NCI-H524 (cell line): Measurements from ENCODE around the gene GALNT12.

Source experiments
- DNase-seq, 2 experiments: peaks; one replicate each; lab custom pipeline; 2025; lab: John Stamatoyannopoulos, UW

The GALNT12 gene

DNA sequence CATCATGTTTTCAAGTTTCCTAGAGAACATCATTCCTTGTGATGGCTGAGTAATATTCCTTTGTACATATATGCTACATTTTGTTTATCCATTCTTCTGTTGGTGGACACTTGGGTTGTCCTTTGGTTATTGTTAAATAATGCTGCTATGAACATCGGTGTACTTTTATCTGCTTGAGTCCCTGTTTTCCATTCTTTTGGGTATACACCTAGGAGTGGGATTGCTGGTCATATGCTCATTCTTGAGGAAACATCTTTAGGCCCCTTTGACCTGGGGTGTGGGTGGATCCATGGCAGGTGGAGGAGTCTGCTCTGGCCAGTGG is 25.3 kb downstream of the GALNT12 start:
- no peak for DNase-seq

DNA sequence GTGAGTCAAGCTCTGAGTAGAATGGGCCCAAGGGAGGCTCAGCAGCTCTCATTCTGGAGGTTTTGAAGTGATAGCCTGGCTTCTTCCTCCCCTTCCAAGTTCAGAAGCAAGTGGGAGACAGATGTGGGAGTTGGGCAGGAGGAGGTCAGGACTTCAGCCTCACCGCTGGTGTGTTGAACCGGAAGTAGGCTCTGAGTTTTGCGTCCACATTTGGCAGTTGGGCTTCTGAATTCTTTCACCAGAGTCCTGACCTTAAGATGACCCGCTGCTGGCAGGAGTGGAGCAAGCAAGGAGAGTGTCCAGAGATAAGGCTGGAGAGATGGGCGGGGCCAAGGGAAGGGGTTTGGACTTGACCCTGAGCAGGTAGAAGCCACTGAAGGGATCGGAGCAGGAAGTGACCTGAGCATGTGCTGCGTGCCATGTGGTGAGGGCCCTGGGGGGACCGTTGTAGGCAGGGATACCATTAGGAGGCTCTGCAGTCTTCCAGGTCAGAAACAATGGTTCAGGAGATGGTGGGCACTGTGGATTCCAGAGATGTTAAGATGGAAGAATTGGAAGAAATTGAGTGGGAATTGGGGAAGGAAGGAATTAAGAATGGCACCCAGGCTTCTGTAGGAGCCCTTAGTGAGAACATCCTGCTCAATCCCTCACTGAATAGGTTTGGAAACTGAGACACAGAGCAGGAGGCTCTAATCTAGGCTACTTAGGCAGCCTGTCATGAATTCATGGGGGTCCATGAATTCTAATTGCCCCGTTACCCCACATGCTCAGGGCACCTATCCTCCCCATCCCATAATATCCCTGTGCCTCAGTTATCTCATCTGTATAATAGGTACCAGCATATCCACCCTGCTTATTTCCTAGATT is 25.9 kb downstream of the GALNT12 start:
- no peak for DNase-seq

DNA sequence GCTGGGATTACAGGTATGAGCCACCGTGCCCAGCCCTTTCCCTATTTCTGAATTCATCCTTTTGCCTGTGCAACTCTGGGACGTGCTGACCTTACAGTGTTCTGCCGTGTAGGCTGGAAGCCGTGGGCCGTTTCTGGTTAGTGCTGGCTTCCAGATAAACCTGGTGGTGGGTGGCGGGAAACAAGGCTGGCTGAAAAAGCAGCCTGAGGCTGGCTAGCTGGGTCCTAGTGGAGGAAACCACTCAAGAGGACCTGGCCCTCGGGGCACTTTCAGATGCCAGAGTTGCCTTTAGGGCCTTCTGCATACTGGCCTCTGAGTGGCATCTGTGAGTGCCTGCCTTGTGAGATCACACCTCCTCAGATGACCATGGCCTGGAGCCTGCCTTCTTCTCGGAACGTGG is 26.9 kb downstream of the GALNT12 start:
- no peak for DNase-seq

DNA sequence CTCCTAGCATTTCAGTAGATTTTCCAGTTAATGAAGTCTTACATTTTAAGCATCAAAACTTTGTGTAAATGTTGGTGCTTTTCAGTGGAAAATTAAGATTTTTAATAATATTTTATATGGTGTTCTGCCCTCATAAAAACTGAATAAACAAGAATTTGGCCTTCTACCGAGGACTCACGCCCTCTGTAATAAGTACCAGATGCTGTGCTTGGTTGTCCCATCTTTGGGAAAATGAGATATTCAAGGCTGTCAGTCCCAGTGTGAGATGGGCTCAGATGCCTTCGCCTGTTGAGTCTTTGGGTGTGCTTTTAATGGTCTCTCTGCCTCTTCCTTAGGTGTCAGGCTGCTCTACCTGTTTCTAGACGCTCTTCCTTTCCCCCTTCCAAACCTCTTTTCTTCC is 28.7 kb downstream of the GALNT12 start:
- DNase-seq: no peak

DNA sequence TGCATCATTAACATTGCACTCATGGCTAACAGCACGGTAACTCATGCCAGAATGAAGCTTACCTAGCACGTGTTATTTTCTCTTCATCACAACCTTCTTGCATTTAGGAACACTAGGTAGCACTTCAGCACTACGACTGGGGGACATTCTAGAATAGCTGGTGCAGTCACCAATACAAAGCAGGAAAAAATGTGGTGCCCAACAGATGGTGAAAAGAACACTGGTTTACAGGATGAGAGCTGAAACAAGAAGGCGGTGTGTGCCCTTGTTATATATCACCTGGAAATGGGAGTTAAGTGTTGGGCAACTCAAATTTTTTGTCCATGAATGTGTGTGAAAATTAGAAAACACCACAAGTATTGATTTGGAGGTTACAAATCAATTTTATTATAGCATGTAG is 30.0 kb downstream of the GALNT12 start:
- no peak for DNase-seq

DNA sequence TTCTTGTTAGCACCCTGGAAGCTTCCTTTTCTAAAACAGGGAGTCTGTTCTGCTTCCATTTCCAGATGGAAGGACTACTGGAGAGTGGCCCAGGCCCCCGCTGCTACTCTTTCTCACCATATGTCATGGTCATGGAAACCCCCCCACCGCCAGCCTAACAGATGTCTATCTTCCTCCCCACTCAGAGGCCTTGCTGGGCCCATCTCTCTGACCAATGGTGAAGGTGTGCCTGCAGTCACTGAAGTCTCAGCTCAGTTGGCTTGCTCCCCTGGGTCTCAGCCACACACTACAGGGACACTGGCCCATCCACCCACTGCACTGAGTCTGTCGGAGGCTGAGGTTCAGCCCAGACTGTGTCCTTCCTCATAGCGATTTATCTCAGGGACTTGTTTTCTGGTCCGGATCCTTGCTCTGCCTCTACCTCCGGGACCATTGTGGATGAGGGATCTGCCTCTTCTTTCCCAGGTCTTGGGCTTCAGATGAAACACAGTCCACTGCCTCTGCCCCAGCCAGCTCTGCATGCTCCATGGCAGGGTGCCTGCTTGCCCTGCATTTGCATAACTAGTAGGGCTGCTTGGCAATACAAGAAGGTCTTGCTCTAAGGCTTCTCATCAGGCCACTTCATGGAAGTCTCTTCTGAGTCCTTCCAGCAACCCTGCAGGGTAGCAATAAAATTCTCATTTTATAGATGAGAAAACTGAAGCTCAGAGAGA is 30.8 kb downstream of the GALNT12 start:
- peak; percentile 36 to 78 for DNase-seq

DNA sequence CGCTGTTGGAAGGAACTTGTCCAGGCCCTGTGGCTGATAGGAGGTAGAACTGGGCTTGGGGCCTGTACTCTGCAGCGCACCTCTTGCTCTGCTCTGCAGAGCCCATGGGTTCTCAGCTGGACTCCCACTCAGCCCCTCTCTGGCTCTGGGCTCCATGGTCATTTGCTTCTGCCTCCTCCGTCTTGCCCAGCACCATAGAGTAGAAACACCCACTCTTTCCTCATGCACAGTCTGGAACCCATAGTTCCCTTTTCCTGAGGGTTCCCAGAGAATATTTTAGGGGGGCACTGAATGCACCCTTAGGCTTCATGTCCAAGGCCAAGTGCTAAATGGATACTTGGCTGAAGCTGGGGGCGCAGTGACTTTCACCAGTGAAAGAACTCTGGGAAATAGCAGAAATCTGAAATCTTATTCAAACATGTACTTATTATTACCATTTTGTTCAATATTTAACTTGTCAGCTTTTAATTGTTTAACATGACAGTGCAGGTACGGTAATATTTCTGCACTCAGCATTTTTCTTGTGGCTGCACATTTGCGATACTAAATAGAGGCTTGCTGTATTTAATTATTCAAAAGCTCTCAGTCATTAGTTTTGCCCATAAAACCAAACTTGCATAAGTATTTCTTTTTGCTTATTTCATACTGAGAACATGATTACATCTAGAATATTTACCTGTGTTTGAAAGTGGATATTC is 31.5 kb downstream of the GALNT12 start:
- no peak for DNase-seq

DNA sequence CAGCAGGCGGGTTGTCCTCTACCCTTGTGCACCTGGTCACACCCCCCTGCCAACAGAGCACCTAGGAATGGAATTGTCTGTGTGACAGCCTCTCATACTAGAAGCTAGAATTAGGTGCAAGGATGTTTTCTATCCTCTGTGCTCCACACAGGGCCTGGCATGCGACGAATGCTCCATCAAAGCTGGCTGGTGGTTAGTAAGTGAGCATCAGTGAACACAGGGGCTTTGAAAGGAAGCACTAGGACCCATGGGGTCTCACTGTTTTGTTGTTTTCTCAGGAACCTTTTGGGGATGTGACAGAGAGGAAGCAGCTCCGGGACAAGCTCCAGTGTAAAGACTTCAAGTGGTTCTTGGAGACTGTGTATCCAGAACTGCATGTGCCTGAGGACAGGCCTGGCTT is 32.3 kb downstream of the GALNT12 start:
- no peak for DNase-seq

DNA sequence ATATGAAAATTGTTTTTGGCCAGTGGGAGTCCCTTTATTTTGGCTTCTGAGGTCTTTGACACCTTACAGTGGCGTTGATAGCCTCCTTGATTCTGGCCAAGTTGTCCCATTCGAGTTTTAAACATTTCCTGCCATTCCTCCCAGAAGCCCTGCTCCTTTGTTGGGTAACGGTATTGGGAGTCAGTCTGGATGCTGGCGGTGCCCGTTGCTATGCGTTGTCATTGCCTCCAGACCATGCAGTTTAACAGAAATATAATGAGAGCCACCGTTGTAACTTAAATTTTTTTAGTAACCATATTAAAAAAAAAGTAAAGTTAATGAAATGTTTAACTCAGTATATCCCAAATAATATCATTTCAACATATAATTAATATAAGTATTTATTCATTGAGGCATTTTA is 35.0 kb downstream of the GALNT12 start:
- no peak for DNase-seq

DNA sequence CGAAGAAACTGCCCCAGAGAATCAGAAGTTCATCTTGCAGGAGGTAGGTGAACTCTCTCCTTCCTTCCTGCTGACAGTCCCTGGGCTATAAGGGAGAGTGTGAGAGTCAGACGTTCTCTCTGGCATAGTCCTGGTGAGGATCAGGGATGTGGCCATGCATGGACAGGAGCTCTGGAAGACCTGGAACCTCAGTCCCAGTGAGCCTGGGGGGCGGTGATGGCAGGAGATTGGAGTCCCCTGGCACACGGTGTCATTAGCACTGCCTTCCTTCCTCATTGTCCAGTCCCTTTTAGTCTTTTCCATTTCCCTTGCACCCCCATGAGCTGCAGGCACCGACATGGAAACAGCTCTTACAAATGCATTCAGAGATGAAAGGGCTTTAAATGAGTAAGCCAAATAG is 38.6 kb downstream of the GALNT12 start:
- no peak for DNase-seq

DNA sequence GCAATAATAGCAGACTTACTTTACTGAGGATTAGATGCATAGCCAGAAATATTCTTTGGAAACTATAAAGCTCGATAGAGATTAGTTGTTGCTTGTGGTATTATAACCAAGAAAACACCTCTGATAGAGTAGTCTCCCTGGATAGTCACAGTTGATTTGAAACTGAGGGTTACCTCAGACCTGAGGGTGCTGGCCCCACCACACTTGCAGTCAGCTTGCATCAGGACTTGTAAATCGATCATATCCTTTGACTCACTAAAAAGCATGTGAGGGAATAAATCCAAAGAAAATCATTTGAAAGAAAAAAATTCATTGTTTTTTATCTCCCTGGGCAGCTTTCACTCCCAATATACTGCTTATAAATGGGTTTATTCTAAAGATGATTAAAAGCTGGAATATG is 39.4 kb downstream of the GALNT12 start:
- no peak for DNase-seq

DNA sequence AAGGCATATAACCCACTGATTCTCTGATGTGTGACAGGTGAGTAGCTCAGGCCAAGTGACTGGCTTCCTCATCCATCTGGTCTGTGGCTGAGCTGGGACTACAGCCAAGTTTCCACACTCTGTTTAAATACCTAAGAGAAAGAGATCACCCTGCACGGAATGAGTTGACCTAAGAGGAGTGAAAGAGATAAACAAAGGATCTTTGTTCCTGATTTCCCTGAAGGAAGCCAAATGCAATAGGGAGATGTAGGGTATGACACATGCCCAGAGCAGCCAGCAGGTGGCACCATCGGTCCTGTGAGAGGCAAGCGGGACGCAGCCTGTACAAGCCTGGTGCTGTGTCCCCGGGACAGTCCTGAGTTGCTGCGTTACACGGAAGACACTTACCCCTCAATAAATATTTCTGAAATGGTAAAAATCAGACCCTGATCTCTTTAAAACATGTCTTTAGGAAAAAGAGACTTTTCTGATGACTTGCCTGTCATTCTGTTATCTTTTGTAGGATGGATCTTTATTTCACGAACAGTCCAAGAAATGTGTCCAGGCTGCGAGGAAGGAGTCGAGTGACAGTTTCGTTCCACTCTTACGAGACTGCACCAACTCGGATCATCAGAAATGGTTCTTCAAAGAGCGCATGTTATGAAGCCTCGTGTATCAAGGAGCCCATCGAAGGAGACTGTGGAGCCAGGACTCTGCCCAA is 41.1 kb downstream of the GALNT12 start:
- DNase-seq: peak; percentile 55 to 84

DNA sequence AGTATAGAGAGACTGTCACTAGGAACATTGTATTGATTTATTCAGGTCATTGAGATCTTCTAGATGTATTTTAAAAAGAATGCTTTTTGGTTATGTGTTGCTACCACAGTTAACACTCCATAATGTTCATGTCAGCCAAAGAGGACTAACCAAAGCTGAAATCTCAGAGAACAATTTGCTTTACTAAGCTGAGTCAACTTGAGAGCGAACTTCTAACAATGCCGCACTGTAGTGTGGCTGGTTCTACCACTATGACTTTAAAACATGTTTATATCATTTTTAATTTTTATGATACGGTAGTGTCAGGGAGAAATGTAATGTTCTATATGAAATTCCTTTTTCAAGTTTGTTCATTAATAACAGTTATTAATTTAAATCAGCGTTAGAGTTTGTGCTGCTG is 42.1 kb downstream of the GALNT12 start:
- DNase-seq: no peak

DNA sequence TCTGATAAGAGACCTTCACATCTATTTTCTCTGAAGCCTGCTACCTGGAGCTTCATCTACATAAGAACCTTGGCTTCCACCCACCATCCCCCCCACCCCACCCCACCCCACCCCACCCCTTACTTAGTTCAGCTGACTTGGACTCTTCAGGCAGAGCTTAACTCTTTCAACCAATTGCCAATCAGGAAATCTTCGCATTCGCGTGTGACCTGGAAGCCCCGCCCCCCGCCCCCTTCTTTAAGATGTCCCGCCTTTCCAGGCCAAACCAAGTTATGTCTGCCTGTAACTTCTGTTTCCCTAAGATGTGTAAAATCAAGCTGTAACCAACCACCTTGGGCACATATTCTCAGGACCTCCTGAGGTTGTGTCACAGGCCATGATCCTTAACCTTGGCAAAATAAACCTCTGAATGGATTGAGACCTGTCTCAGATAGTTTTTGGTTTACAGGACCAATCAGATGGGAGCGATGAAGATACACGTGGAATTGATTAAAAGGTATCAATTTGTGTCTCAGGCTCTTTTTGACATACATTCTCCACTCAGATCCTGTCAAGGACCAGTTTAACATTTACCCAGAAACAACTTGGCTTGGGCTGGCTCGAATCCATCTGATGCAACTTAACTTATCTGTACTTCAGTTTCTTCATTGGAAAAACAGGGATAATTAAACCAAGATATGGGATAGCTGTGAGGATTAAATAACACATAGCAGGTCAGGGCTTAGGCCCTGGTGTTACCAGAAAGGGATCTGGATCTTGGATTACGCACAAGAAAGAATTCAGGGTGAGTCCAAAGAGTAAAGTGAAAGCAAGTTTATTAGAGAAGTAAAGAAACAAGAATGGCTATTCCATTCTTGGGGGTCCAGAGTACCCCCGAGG is 43.6 kb downstream of the GALNT12 start:
- DNase-seq: no peak

DNA sequence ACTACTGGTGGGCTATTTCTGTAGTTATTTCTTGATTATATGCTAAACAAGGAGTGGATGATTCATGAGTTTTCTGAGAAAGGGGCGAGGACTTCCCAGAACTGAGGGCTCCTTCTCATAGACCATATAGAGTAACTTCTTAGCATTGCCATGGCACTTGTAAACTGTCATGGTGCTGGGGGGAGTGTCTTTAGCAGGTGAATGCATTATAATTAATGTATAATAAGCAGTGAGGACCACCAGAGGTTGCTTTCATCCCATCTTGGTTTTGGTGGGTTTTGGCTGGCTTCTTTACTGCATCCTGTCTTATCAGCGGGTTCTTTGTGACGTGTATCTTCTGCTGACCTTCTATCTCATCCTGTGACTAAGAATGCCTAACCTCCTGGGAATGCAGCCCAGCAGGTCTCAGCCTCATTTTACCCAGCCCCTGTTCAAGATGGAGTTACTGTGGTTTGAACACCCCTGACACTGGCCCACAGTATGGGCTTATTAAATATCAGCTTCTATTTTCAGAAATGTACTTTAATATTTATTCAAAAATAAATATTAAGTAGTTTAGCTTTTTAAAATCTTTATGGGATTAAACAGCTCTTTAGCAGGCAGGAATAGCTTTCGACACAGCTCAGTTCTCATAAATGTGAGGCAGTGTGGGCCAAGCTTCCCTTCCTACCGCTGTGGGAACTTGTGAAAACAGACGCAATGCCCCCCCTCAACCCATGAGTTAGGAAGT is 44.4 kb downstream of the GALNT12 start:
- no peak for DNase-seq

DNA sequence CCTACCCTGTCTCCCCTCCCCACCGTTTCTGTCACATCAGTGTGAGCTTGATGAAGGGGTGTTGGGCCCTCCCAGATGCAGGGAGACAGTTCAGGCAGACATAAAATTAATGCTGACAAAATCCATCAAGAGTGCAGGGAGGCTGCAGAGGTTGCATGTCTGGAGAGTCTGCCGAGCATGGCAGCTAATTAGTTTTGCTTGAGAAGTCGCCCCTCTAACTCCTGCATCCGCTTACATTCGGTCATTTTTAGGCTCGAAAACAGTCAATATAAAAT is 44.9 kb downstream of the GALNT12 start:
- no peak for DNase-seq

DNA sequence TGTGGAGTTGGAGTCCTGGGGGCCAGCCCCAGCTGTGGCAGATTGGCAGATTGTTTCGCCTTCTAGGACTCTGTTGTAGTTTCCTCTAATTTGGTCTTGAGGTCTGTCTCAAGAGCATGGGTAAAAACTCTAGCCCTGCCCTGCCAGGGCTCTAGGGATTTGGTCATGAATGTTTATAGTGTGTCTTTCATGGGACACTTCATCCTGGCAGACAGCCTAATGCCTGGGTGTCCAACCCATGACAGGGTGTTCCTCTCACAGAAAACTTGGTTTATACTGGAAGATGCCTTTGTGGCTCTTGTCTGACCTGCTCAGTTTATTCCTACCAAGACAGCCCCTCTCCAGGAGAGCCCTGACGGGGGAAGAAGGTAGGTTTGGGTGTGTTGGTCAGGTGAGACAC is 45.5 kb downstream of the GALNT12 start:
- no peak for DNase-seq

DNA sequence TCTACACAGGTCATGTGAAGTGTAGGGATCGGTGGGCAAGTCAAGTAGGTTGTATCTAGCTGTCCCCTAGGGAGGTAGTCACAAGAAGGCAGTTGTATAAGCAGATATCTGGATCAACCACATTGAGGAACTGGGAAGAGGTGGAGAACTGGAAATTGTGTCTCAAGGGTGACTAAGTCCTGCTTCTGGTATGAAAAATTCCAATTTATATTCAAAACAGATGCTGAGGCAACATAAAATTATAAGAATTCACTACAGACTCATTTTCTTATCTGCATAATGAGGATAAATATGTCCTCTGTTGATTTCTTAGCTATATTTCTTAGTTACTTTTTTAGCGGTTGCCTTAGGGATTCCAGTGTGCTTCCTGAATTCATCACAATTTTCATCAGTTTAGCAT is 46.8 kb downstream of the GALNT12 start:
- DNase-seq: no peak

DNA sequence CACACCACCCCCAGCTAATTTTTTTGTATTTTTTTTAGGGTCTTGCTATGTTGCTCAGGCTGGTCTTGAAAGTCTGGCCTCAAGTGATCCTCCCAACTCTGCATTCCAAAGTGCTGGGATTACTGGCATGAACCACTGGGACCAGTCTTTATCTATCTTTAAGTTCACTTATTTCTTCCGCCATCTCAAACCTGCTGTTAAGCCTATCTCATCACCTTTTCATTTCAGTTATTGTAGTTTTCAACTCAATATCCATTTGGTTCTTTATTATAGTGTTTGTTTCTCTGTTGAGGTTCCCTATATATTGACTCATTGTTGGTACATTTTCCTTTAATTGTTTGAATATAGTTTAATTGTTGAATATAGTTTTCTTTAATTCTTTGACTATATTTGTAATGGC is 48.1 kb downstream of the GALNT12 start:
- DNase-seq: no peak

DNA sequence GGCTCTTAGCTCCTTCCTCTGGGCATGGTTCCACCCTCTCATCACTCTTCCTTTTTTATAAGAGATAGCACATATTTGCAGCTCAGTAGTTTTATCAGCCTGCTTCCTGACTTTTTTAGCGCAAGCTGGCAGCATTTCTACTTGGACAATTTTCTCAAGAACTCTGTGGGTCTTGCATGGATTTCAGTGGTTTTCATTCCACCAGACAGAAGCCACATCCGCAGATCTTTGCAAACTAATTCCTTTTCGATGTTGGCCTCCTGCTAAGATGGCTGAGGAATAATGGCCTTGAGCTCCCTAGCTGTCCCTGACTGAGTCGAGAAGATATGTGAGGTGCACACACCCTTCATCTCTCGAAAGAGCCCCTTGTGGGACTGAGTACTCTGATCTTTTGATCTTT is 49.5 kb downstream of the GALNT12 start:
- no peak for DNase-seq

DNA sequence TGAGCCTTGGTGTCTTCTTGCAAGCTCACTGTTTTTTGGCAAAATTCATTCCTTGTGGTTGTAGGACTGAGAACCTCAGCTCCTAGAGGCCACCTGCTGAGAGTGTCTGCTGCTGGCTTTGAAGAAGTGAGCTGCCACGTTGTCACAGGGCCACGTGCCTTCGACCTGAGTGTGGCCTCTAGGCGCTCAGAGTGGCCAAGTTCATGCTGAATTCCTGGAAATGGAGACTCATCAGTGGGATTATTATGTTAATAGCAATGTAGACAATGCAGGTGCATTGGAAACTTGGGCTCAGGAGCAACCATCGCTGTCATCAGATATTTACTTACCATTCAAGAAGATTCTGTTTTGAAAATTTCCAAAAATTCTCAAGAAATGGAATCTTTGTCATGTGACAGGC is 52.5 kb downstream of the GALNT12 start:
- DNase-seq: no peak
